ENCODE measurements around the gene TNNI2. TPM values are rescaled to one million over a fixed set of nuclear protein-coding genes. Genes with fewer than 3 reads are reported as not detected.
"Not testable (repeated sequence)": the region's sequence is repeated elsewhere in the genome, so short reads cannot be mapped to it uniquely, and the experiment has no call there.

Gene TNNI2
- total and polyA plus RNA-seq, 2 donors: 4.5 to 13.4 TPM

- WGBS: 97% methylated on average over 15 of the region's 15 CpGs
- peaks cover 0 to 7% of the 10 kb centered on the region in 2 donors for H3K27me3 ChIP-seq (ENCODE audit: control insufficient read depth in 2 of 2, insufficient read depth in 1 of 2, low read length in 1 of 2)
Observed at GRCh38 chr11:1805525-1805924, 33.3 kb upstream of the TNNI2 start.

GRCh38 chr11:1807264-1807995 lies 31.4 kb upstream of the TNNI2 start:
- Histone ChIP-seq H3K4me1 (ENCODE audit: control insufficient read depth in 2 of 2, insufficient read depth in 2 of 2, low read length in 2 of 2) (no peaks in the 10 kb centered on the region), H3K9me3 (ENCODE audit: control insufficient read depth in 2 of 2, insufficient read depth in 1 of 2, low read length in 1 of 2) (no peaks in the 10 kb centered on the region), H3K4me3 (ENCODE audit: low read length in 2 of 2) (no peak overlapping the region), H3K36me3 (ENCODE audit: control insufficient read depth in 2 of 2, insufficient read depth in 2 of 2, low read length in 1 of 2) (no peaks in the 10 kb centered on the region), H3K27me3 (ENCODE audit: control insufficient read depth in 2 of 2, insufficient read depth in 1 of 2, low read length in 1 of 2) (peaks cover 0 to 17% of the 10 kb centered on the region in 2 donors), H3K27ac (ENCODE audit: low read depth in 1 of 2, low read length in 1 of 2) (no peak overlapping the region)
- 83% methylated on average over 14 of the region's 14 CpGs for WGBS
- no peak for DNase-seq (ENCODE audit: low read depth in 6 of 9, low spot score in 9 of 9)

More at GRCh38 chr11:1805525-1805924, 33.3 kb upstream of the TNNI2 start:
- DNase-seq (ENCODE audit: low read depth in 6 of 9, low spot score in 9 of 9): no peak
- Histone ChIP-seq H3K9me3 (ENCODE audit: control insufficient read depth in 2 of 2, insufficient read depth in 1 of 2, low read length in 1 of 2) (no peaks in the 10 kb centered on the region), H3K4me1 (ENCODE audit: control insufficient read depth in 2 of 2, insufficient read depth in 2 of 2, low read length in 2 of 2) (no peaks in the 10 kb centered on the region), H3K27ac (ENCODE audit: low read depth in 1 of 2, low read length in 1 of 2) (no peak overlapping the region), H3K4me3 (ENCODE audit: low read length in 2 of 2) (no peak overlapping the region), H3K36me3 (ENCODE audit: control insufficient read depth in 2 of 2, insufficient read depth in 2 of 2, low read length in 1 of 2) (no peaks in the 10 kb centered on the region)

GRCh38 chr11:1810761-1811160 lies 28.0 kb upstream of the TNNI2 start:
- Histone ChIP-seq H3K36me3 (ENCODE audit: control insufficient read depth in 2 of 2, insufficient read depth in 2 of 2, low read length in 1 of 2) (no peaks in the 10 kb centered on the region), H3K27ac (ENCODE audit: low read depth in 1 of 2, low read length in 1 of 2) (no peak overlapping the region), H3K9me3 (ENCODE audit: control insufficient read depth in 2 of 2, insufficient read depth in 1 of 2, low read length in 1 of 2) (no peaks in the 10 kb centered on the region), H3K4me3 (ENCODE audit: low read length in 2 of 2) (no peak overlapping the region), H3K4me1 (ENCODE audit: control insufficient read depth in 2 of 2, insufficient read depth in 2 of 2, low read length in 2 of 2) (no peaks in the 10 kb centered on the region), H3K27me3 (ENCODE audit: control insufficient read depth in 2 of 2, insufficient read depth in 1 of 2, low read length in 1 of 2) (peaks cover 0 to 17% of the 10 kb centered on the region in 2 donors)
- 58% methylated on average over 10 of the region's 10 CpGs for WGBS
- DNase-seq (ENCODE audit: low read depth in 6 of 9, low spot score in 9 of 9): no peak

GRCh38 chr11:1812274-1812673 lies 26.5 kb upstream of the TNNI2 start:
- WGBS: 95% methylated on average over 5 of the region's 5 CpGs
- DNase-seq (ENCODE audit: low read depth in 6 of 9, low spot score in 9 of 9): no peak
- no peaks in the 10 kb centered on the region for H3K9me3 ChIP-seq (ENCODE audit: control insufficient read depth in 2 of 2, insufficient read depth in 1 of 2, low read length in 1 of 2)
- H3K27me3 ChIP-seq (ENCODE audit: control insufficient read depth in 2 of 2, insufficient read depth in 1 of 2, low read length in 1 of 2): peaks cover 0 to 17% of the 10 kb centered on the region in 2 donors
- H3K36me3 ChIP-seq (ENCODE audit: control insufficient read depth in 2 of 2, insufficient read depth in 2 of 2, low read length in 1 of 2): no peaks in the 10 kb centered on the region
- H3K4me3 ChIP-seq (ENCODE audit: low read length in 2 of 2): no peak overlapping the region
- no peak overlapping the region for H3K27ac ChIP-seq (ENCODE audit: low read depth in 1 of 2, low read length in 1 of 2)
- no peaks in the 10 kb centered on the region for H3K4me1 ChIP-seq (ENCODE audit: control insufficient read depth in 2 of 2, insufficient read depth in 2 of 2, low read length in 2 of 2)

GRCh38 chr11:1812801-1813200 lies 26.0 kb upstream of the TNNI2 start:
- no peaks in the 10 kb centered on the region for H3K9me3 ChIP-seq (ENCODE audit: control insufficient read depth in 2 of 2, insufficient read depth in 1 of 2, low read length in 1 of 2)
- DNase-seq (ENCODE audit: low read depth in 6 of 9, low spot score in 9 of 9): no peak
- H3K4me1 ChIP-seq (ENCODE audit: control insufficient read depth in 2 of 2, insufficient read depth in 2 of 2, low read length in 2 of 2): no peaks in the 10 kb centered on the region
- no peaks in the 10 kb centered on the region for H3K36me3 ChIP-seq (ENCODE audit: control insufficient read depth in 2 of 2, insufficient read depth in 2 of 2, low read length in 1 of 2)
- H3K27me3 ChIP-seq (ENCODE audit: control insufficient read depth in 2 of 2, insufficient read depth in 1 of 2, low read length in 1 of 2): peaks cover 0 to 17% of the 10 kb centered on the region in 2 donors
- 97% methylated on average over 15 of the region's 15 CpGs for WGBS
- H3K4me3 ChIP-seq (ENCODE audit: low read length in 2 of 2): no peak overlapping the region
- H3K27ac ChIP-seq (ENCODE audit: low read depth in 1 of 2, low read length in 1 of 2): no peak overlapping the region

- not testable (repeated sequence) for H3K36me3 ChIP-seq (ENCODE audit: control insufficient read depth in 2 of 2, insufficient read depth in 2 of 2, low read length in 1 of 2); H3K4me3 ChIP-seq (ENCODE audit: low read length in 2 of 2); H3K27ac ChIP-seq (ENCODE audit: low read depth in 1 of 2, low read length in 1 of 2); H3K9me3 ChIP-seq (ENCODE audit: control insufficient read depth in 2 of 2, insufficient read depth in 1 of 2, low read length in 1 of 2); H3K4me1 ChIP-seq (ENCODE audit: control insufficient read depth in 2 of 2, insufficient read depth in 2 of 2, low read length in 2 of 2); DNase-seq (ENCODE audit: low read depth in 6 of 9, low spot score in 9 of 9)
- H3K27me3 ChIP-seq (ENCODE audit: control insufficient read depth in 2 of 2, insufficient read depth in 1 of 2, low read length in 1 of 2): peaks cover 0 to 17% of the 10 kb centered on the region in 2 donors
- WGBS: 96% methylated on average over 9 of the region's 9 CpGs
Observed at GRCh38 chr11:1813356-1813755, 25.4 kb upstream of the TNNI2 start.

- no peak overlapping the region for H3K4me3 ChIP-seq (ENCODE audit: low read length in 2 of 2)
- peaks cover 0 to 9% of the 10 kb centered on the region in 2 donors for H3K9me3 ChIP-seq (ENCODE audit: control insufficient read depth in 2 of 2, insufficient read depth in 1 of 2, low read length in 1 of 2)
- H3K36me3 ChIP-seq (ENCODE audit: control insufficient read depth in 2 of 2, insufficient read depth in 2 of 2, low read length in 1 of 2): no peaks in the 10 kb centered on the region
- no peaks in the 10 kb centered on the region for H3K4me1 ChIP-seq (ENCODE audit: control insufficient read depth in 2 of 2, insufficient read depth in 2 of 2, low read length in 2 of 2)
- 90% methylated on average over 10 of the region's 10 CpGs for WGBS
- DNase-seq (ENCODE audit: low read depth in 6 of 9, low spot score in 9 of 9): no peak
- peaks cover 0 to 17% of the 10 kb centered on the region in 2 donors for H3K27me3 ChIP-seq (ENCODE audit: control insufficient read depth in 2 of 2, insufficient read depth in 1 of 2, low read length in 1 of 2)
- H3K27ac ChIP-seq (ENCODE audit: low read depth in 1 of 2, low read length in 1 of 2): no peak overlapping the region
Observed at GRCh38 chr11:1814691-1815090, 24.1 kb upstream of the TNNI2 start.

- peaks cover 0 to 9% of the 10 kb centered on the region in 2 donors for H3K9me3 ChIP-seq (ENCODE audit: control insufficient read depth in 2 of 2, insufficient read depth in 1 of 2, low read length in 1 of 2)
- peaks cover 0 to 14% of the 10 kb centered on the region in 2 donors for H3K27me3 ChIP-seq (ENCODE audit: control insufficient read depth in 2 of 2, insufficient read depth in 1 of 2, low read length in 1 of 2)
- H3K4me1 ChIP-seq (ENCODE audit: control insufficient read depth in 2 of 2, insufficient read depth in 2 of 2, low read length in 2 of 2): no peaks in the 10 kb centered on the region
- no peak for DNase-seq (ENCODE audit: low read depth in 6 of 9, low spot score in 9 of 9)
- WGBS: 97% methylated on average over 8 of the region's 8 CpGs
- no peak overlapping the region for H3K4me3 ChIP-seq (ENCODE audit: low read length in 2 of 2)
- no peak overlapping the region for H3K27ac ChIP-seq (ENCODE audit: low read depth in 1 of 2, low read length in 1 of 2)
- no peaks in the 10 kb centered on the region for H3K36me3 ChIP-seq (ENCODE audit: control insufficient read depth in 2 of 2, insufficient read depth in 2 of 2, low read length in 1 of 2)
Observed at GRCh38 chr11:1815311-1815710, 23.5 kb upstream of the TNNI2 start.

- Histone ChIP-seq H3K9me3 (ENCODE audit: control insufficient read depth in 2 of 2, insufficient read depth in 1 of 2, low read length in 1 of 2) (peaks cover 0 to 9% of the 10 kb centered on the region in 2 donors), H3K36me3 (ENCODE audit: control insufficient read depth in 2 of 2, insufficient read depth in 2 of 2, low read length in 1 of 2) (no peaks in the 10 kb centered on the region), H3K4me3 (ENCODE audit: low read length in 2 of 2) (no peak overlapping the region), H3K27me3 (ENCODE audit: control insufficient read depth in 2 of 2, insufficient read depth in 1 of 2, low read length in 1 of 2) (peaks cover 0 to 9% of the 10 kb centered on the region in 2 donors), H3K4me1 (ENCODE audit: control insufficient read depth in 2 of 2, insufficient read depth in 2 of 2, low read length in 2 of 2) (no peaks in the 10 kb centered on the region), H3K27ac (ENCODE audit: low read depth in 1 of 2, low read length in 1 of 2) (no peak overlapping the region)
- DNase-seq (ENCODE audit: low read depth in 6 of 9, low spot score in 9 of 9): no peak
- 94% methylated on average over 7 of the region's 7 CpGs for WGBS
Observed at GRCh38 chr11:1815751-1816150, 23.0 kb upstream of the TNNI2 start.
